ENCODE data around the gene COL4A2. TPM values are rescaled to one million over a fixed set of nuclear protein-coding genes. Genes with fewer than 3 reads are reported as not detected.
"Not testable (repeated sequence)": the region's sequence is repeated elsewhere in the genome, so short reads cannot be mapped to it uniquely, and the experiment has no call there.

COL4A2 gene
- total RNA-seq, 1 donor from 2014 or later = 1,736 TPM

DNA sequence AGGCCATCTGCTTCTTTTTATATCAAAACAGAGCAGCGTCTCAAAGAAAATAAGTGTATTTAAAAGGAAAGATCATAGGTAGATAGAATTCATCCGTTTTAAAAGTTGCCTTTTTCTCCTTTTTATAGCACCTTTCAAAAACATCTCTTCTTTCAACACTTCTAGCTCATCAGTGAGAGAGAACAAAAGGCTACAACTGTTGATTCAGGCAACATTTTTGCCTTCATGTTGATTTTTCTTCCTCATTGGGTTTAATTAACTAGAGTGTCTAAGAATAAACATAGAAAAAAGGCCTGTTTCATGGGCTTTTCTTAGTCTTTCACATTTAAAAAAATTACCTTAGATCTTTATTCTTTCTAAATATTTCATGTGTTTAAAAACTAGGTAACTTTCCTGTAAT, 13.6 kb downstream of the COL4A2 start:
- no peaks in the 10 kb centered on the region for H3K27me3 ChIP-seq (ENCODE audit: control insufficient read depth, insufficient read depth, low read length)
- TF ChIP-seq, protein P1, sequence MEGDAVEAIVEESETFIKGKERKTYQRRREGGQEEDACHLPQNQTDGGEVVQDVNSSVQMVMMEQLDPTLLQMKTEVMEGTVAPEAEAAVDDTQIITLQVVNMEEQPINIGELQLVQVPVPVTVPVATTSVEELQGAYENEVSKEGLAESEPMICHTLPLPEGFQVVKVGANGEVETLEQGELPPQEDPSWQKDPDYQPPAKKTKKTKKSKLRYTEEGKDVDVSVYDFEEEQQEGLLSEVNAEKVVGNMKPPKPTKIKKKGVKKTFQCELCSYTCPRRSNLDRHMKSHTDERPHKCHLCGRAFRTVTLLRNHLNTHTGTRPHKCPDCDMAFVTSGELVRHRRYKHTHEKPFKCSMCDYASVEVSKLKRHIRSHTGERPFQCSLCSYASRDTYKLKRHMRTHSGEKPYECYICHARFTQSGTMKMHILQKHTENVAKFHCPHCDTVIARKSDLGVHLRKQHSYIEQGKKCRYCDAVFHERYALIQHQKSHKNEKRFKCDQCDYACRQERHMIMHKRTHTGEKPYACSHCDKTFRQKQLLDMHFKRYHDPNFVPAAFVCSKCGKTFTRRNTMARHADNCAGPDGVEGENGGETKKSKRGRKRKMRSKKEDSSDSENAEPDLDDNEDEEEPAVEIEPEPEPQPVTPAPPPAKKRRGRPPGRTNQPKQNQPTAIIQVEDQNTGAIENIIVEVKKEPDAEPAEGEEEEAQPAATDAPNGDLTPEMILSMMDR (IDR thresholded peaks at IDR 0.05; ENCODE audit: insufficient read depth, low read length, poor library complexity, severe bottlenecking) = no peak
- no peak for DNase-seq (ENCODE audit: low read depth)
- peaks cover 4% of the 10 kb centered on the region for H3K36me3 ChIP-seq (ENCODE audit: control insufficient read depth, insufficient read depth, low read length)
- no peak overlapping the region for H3K4me3 ChIP-seq (ENCODE audit: low read depth, low read length)

DNA sequence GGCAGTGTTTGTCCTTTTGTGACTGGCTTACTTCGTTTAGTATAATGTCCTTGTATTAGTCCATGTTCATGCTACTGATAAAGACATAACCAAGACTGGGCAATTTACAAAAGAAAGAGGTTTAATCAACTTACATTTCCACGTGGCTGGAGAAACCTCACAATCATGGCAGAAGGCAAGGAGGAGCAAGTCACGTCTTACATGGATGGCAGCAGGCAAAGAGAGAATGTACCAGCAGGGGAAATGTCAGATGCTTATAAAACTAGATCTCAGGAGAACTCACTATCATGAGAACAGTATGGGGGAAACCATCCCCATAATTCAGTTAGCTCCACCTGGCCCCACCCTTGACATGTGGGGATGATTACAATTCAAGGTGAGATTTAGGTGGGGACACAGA, 14.5 kb downstream of the COL4A2 start:
- not testable (repeated sequence) for H3K36me3 ChIP-seq (ENCODE audit: control insufficient read depth, insufficient read depth, low read length); H3K27me3 ChIP-seq (ENCODE audit: control insufficient read depth, insufficient read depth, low read length); DNase-seq (ENCODE audit: low read depth); H3K4me3 ChIP-seq (ENCODE audit: low read depth, low read length)

DNA sequence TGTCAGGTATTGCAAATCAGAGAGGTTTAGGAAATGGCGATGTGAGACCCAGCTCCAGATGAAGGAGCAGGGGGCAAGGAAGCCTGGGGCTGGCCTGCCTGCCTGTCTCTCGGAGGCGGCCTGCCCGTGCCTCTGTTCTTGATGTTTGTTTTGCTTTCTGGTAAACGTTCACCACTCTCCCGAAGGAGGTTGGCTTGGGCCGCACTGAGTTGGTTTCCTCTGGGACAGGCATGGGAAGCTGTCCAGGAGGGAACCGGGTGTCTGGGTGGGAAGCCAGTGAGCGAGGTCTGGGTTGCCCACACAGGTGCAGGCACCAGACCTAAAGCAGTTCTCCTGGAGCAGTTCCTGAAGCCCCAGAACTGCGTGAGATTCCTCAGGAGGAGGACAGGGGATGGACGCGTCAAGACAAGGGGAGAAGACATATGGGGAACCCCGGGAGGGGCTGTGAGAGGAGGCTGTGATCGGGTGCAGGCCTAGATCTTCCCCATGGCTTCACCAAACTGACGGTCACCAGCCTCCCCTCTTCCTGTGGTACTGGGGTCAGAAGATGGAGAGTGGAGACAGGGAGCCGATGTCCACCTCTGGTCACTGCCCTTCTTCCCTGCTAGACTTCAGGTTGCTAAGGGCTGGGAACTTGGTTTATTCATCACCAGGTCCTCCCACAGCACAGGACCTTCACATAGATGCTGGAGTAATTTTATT, 15.2 kb downstream of the COL4A2 start:
- no peaks in the 10 kb centered on the region for H3K27me3 ChIP-seq (ENCODE audit: control insufficient read depth, insufficient read depth, low read length)
- TF ChIP-seq, protein P1 (IDR thresholded peaks at IDR 0.05; ENCODE audit: insufficient read depth, low read length, poor library complexity, severe bottlenecking) = no peak
- H3K4me3 ChIP-seq (ENCODE audit: low read depth, low read length) = no peak overlapping the region
- no peaks in the 10 kb centered on the region for H3K36me3 ChIP-seq (ENCODE audit: control insufficient read depth, insufficient read depth, low read length)
- DNase-seq (ENCODE audit: low read depth) = no peak

DNA sequence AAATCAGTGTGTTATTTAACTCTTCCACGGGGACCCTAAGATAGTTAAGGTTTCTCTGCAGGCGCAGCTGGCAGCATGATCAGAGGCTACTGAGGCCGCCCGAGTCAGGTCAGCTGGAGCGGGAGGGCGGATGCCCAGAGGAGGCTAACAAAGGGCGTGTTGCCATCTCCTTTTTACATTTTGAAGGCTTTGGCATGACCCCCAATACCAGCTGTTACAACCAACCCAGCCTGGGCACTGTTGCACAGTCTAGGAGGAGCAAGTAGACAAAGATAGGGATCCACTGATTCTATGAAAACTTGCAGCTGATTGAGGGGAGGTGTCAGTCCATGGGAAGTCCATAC, 15.7 kb downstream of the COL4A2 start:
- Histone ChIP-seq H3K27me3 (ENCODE audit: control insufficient read depth, insufficient read depth, low read length) (no peaks in the 10 kb centered on the region), H3K36me3 (ENCODE audit: control insufficient read depth, insufficient read depth, low read length) (no peaks in the 10 kb centered on the region), H3K4me3 (ENCODE audit: low read depth, low read length) (no peak overlapping the region)
- TF ChIP-seq, protein P1 (IDR thresholded peaks at IDR 0.05; ENCODE audit: insufficient read depth, low read length, poor library complexity, severe bottlenecking) = no peak
- no peak for DNase-seq (ENCODE audit: low read depth)

DNA sequence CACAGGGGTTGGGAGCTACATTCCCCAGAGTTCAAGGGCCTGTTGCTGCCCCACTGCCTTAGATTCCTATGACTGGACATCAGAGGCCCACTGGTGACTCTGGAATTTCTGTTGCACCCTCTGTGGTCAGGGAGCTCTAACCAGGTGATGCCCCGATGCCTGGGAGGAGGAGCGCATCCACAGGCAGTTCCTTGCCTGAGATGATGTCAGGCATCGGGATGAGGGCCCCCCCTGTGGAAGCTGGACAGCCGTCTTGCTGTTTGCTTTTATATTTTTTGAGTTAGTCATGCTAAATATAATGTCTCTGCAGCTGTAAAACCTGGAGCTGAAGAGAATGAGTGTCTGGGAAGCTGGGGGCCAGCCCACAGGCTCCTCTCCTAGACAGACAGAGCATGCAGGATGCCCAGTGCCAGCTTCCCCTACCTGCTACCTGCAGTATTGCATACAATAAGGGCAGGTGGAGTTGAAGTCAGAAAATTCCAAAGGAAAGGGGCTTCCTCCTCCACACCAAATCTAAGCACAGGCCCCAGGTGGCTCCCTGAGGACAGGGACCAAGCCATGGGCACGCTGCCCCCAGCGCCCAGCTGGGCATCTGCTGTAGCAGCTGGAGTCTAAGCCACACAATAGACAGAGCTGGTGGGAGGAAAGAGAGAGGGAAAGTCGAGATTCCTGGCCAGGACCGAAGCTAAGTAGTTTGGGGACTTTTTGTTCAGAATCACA, 16.2 kb downstream of the COL4A2 start:
- H3K27me3 ChIP-seq (ENCODE audit: control insufficient read depth, insufficient read depth, low read length) = no peaks in the 10 kb centered on the region
- no peaks in the 10 kb centered on the region for H3K36me3 ChIP-seq (ENCODE audit: control insufficient read depth, insufficient read depth, low read length)
- H3K4me3 ChIP-seq (ENCODE audit: low read depth, low read length) = no peak overlapping the region
- TF ChIP-seq, protein P1 (IDR thresholded peaks at IDR 0.05; ENCODE audit: insufficient read depth, low read length, poor library complexity, severe bottlenecking) = peak; percentile 50
- peak; percentile 95 for DNase-seq (ENCODE audit: low read depth)

DNA sequence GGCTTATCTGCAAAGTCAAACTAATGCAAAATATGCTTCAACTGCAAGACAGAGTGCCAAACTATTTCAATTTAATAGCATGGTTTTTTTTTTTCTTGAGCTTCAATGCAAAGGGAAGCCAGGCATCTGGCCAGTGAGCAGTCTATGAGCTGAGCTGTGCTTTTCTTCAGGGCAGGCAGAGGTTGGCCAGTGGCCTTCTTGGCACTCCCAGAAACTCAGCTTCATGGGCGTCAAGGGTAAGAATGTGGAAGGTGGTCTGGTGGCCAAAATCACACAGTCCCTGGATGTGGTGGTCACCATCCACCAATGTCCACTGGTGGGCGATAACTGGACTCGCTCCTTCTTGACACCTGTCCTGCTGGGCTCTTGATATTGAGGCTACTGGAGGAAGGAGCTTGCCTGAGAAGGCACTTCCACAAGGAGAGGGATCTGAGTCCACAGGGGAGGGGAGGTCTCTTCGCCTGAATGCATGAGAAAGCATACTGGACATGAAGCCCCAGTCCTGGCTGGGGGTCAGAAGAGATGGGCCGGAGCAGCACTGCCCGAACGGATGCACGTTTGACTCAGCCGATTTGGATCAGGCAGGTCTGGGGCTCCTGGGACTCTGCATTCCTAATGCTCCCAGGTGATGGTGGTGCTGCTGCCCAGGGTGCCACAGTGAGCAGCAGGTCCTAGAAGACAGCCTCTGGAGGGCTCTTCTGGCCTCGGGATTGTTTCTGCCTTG, 17.1 kb downstream of the COL4A2 start:
- H3K36me3 ChIP-seq (ENCODE audit: control insufficient read depth, insufficient read depth, low read length) = no peaks in the 10 kb centered on the region
- H3K4me3 ChIP-seq (ENCODE audit: low read depth, low read length) = no peak overlapping the region
- no peak for DNase-seq (ENCODE audit: low read depth)
- TF ChIP-seq, protein P1 (IDR thresholded peaks at IDR 0.05; ENCODE audit: insufficient read depth, low read length, poor library complexity, severe bottlenecking) = no peak
- no peaks in the 10 kb centered on the region for H3K27me3 ChIP-seq (ENCODE audit: control insufficient read depth, insufficient read depth, low read length)
